Measurements from ENCODE around the gene EBLN1.
"Not testable (repeated sequence)": the region's sequence is repeated elsewhere in the genome, so short reads cannot be mapped to it uniquely, and the experiment has no call there.

Gene EBLN1

GRCh38 chr10:22228167-22228938 lies 10.5 kb upstream of the EBLN1 start:
- no peak for DNase-seq

GRCh38 chr10:22226599-22226998 lies 8.8 kb upstream of the EBLN1 start:
- no peak for DNase-seq

- no peak for DNase-seq
Measured at GRCh38 chr10:22222236-22223190, 4.7 kb upstream of the EBLN1 start.

GRCh38 chr10:22219308-22219707 lies 1.5 kb upstream of the EBLN1 start:
- DNase-seq: no peak

- no peak for DNase-seq
Measured at GRCh38 chr10:22218448-22218847, 633 bp upstream of the EBLN1 start.

GRCh38 chr10:22217084-22217483 lies 731 bp downstream of the EBLN1 start:
- not testable (repeated sequence) for DNase-seq

- DNase-seq: no peak
Measured at GRCh38 chr10:22210267-22210666, 7.5 kb downstream of the EBLN1 start.

- DNase-seq: no peak
Measured at GRCh38 chr10:22193945-22194344, 23.9 kb downstream of the EBLN1 start.

- DNase-seq: no peak
Measured at GRCh38 chr10:22185586-22185985, 32.2 kb downstream of the EBLN1 start.

GRCh38 chr10:22183771-22184461 lies 33.9 kb downstream of the EBLN1 start:
- no peak for DNase-seq

GRCh38 chr10:22180724-22181123 lies 37.1 kb downstream of the EBLN1 start:
- no peak for DNase-seq

- no peak for DNase-seq
Measured at GRCh38 chr10:22174442-22174841, 43.4 kb downstream of the EBLN1 start.

- DNase-seq: no peak
Measured at GRCh38 chr10:22171131-22171530, 46.7 kb downstream of the EBLN1 start.

GRCh38 chr10:22170582-22170981 lies 47.2 kb downstream of the EBLN1 start:
- no peak for DNase-seq

GRCh38 chr10:22159979-22160378 lies 57.8 kb downstream of the EBLN1 start:
- DNase-seq: peak; percentile 20

- DNase-seq: no peak
Measured at GRCh38 chr10:22159180-22159579, 58.6 kb downstream of the EBLN1 start.
